Measurements from ENCODE around the gene CYTH1.

- TF ChIP-seq YY1 (IDR thresholded peaks at IDR 0.05; ENCODE audit: insufficient read depth, insufficient read length) (no peak), ZNF274 (IDR thresholded peaks at IDR 0.05; ENCODE audit: low read depth, low read length) (no peak), SUZ12 (IDR thresholded peaks at IDR 0.05; ENCODE audit: extremely low read depth, insufficient read depth, insufficient read length) (no peak)
These were observed 7.0 kb downstream of the CYTH1 start for GRCh38 chr17:78774956-78775571.
